GM21717 (cell line): ENCODE measurements around the gene GARNL3.

ENCODE experiments used
- ATAC-seq: cut with Tn5 transposase; IDR thresholded peaks from one replicate; pipeline ENCODE4 v1.9.1; 2021; ENCODE audit warnings: mild to moderate bottlenecking, moderate library complexity; ENCODE audit not compliant: unreplicated experiment

Gene GARNL3

GRCh38 chr9:127346584-127346983, 82.0 kb downstream of the GARNL3 start:
- no peak for ATAC-seq

- ATAC-seq, result no peak
Observed at GRCh38 chr9:127347831-127348776, 83.5 kb downstream of the GARNL3 start.

GRCh38 chr9:127349483-127350113, 85.0 kb downstream of the GARNL3 start:
- no peak for ATAC-seq

GRCh38 chr9:127351182-127352166, 86.9 kb downstream of the GARNL3 start:
- no peak for ATAC-seq

- ATAC-seq, result no peak
Observed at GRCh38 chr9:127353882-127354281, 89.3 kb downstream of the GARNL3 start.

- no peak for ATAC-seq
Observed at GRCh38 chr9:127356906-127357305, 92.3 kb downstream of the GARNL3 start.

- ATAC-seq, result no peak
Observed at GRCh38 chr9:127358023-127358535, 93.5 kb downstream of the GARNL3 start.

GRCh38 chr9:127358770-127359169, 94.2 kb downstream of the GARNL3 start:
- ATAC-seq, result no peak

GRCh38 chr9:127360250-127360649, 95.7 kb downstream of the GARNL3 start:
- no peak for ATAC-seq

- no peak for ATAC-seq
Observed at GRCh38 chr9:127360829-127361228, 96.3 kb downstream of the GARNL3 start.

- no peak for ATAC-seq
Observed at GRCh38 chr9:127361561-127361960, 97.0 kb downstream of the GARNL3 start.

- ATAC-seq, result no peak
Observed at GRCh38 chr9:127362829-127363228, 98.3 kb downstream of the GARNL3 start.

GRCh38 chr9:127365461-127365860, 100.9 kb downstream of the GARNL3 start:
- ATAC-seq, result no peak

- no peak for ATAC-seq
Observed at GRCh38 chr9:127366594-127366993, 102.0 kb downstream of the GARNL3 start.

GRCh38 chr9:127368852-127369402, 104.4 kb downstream of the GARNL3 start:
- no peak for ATAC-seq

GRCh38 chr9:127369428-127369827, 104.9 kb downstream of the GARNL3 start:
- ATAC-seq, result no peak

- ATAC-seq, result no peak
Observed at GRCh38 chr9:127370147-127370579, 105.6 kb downstream of the GARNL3 start.

- ATAC-seq, result no peak
Observed at GRCh38 chr9:127370672-127371648, 106.4 kb downstream of the GARNL3 start.

GRCh38 chr9:127380479-127380878, 115.9 kb downstream of the GARNL3 start:
- ATAC-seq, result no peak
